ENCODE data around the gene ERBB4. TPM values are rescaled to one million over a fixed set of nuclear protein-coding genes. Genes with fewer than 3 reads are reported as not detected.

ERBB4 gene
- total RNA-seq, 1 donor from 2014 or later, result 22.6 TPM

DNA sequence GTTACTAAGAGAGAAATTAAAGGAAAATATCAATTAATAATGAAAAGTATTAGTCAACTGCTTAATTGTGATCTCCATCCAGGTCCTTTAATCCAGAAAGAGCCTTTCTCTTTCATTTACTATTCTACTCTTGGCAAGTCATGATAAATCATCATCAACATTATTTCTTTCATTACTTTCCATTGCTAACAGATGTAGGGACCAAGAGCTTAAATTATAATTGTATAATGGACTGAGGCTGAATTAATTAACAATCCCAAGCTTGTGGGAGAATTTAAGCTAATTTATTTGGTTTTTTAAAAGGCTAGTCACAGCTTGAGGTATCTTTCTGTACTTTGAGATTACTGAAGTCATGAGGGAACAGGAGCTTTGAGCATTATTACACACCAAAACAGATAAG lies 223.9 kb downstream of the ERBB4 start:
- intact Hi-C loops (cut with DNase I), result no loop called here
- ATAC-seq, result no peak
- TF ChIP-seq CTCF (IDR thresholded peaks at IDR 0.05), result no peak

GRCh38 chr2:212311807-212312404 lies 226.7 kb downstream of the ERBB4 start:
- H3K4me1 ChIP-seq, result no peaks in the 10 kb centered on the region
- no peak for TF ChIP-seq CTCF (IDR thresholded peaks at IDR 0.05)
- H3K9me3 ChIP-seq, result no peaks in the 10 kb centered on the region
- H3K27ac ChIP-seq, result no peak overlapping the region
- H3K4me3 ChIP-seq, result no peak overlapping the region
- ATAC-seq (no peak), DNase-seq (no peak)
- intact Hi-C loops (cut with DNase I), result no loop called here
- no peaks in the 10 kb centered on the region for H3K36me3 ChIP-seq
- no peaks in the 10 kb centered on the region for H3K27me3 ChIP-seq

More for the DNA sequence above, 223.9 kb downstream of the ERBB4 start:
- Histone ChIP-seq H3K27me3 (no peaks in the 10 kb centered on the region), H3K4me3 (no peak overlapping the region), H3K4me1 (no peaks in the 10 kb centered on the region), H3K36me3 (no peaks in the 10 kb centered on the region), H3K9me3 (no peaks in the 10 kb centered on the region), H3K27ac (no peak overlapping the region)
- DNase-seq, result no peak

DNA sequence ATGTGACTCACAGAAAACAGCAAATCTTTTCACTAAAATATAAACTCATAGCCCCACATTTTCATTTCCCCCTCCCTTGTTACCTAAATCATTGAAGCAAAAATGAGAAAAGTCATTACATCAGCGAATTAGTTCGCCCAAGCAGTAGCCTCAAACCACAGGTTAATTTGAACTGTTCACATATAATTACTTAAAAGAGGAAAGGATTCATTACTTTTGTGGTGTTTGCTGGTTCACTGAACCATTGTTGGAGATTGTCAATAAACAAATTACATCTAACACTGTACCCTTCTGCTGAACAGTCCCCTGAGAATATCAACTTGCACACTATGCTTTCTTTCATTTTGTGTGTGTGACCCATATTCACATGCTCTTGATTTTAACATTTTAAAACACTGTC lies 238.7 kb downstream of the ERBB4 start:
- ATAC-seq, result no peak
- Histone ChIP-seq H3K9me3 (no peaks in the 10 kb centered on the region), H3K4me1 (no peaks in the 10 kb centered on the region), H3K4me3 (no peak overlapping the region), H3K27me3 (no peaks in the 10 kb centered on the region), H3K36me3 (no peaks in the 10 kb centered on the region), H3K27ac (no peak overlapping the region)
- intact Hi-C loops (cut with DNase I), result no loop called here
- no peak for DNase-seq
- TF ChIP-seq CTCF (IDR thresholded peaks at IDR 0.05), result no peak

GRCh38 chr2:212299333-212299732 lies 239.3 kb downstream of the ERBB4 start:
- intact Hi-C loops (cut with DNase I), result no loop called here
- H3K4me3 ChIP-seq, result no peak overlapping the region
- no peaks in the 10 kb centered on the region for H3K36me3 ChIP-seq
- H3K27ac ChIP-seq, result no peak overlapping the region
- H3K4me1 ChIP-seq, result no peaks in the 10 kb centered on the region
- no peaks in the 10 kb centered on the region for H3K27me3 ChIP-seq
- no peak for ATAC-seq
- no peak for DNase-seq
- TF ChIP-seq CTCF (IDR thresholded peaks at IDR 0.05), result no peak
- no peaks in the 10 kb centered on the region for H3K9me3 ChIP-seq

DNA sequence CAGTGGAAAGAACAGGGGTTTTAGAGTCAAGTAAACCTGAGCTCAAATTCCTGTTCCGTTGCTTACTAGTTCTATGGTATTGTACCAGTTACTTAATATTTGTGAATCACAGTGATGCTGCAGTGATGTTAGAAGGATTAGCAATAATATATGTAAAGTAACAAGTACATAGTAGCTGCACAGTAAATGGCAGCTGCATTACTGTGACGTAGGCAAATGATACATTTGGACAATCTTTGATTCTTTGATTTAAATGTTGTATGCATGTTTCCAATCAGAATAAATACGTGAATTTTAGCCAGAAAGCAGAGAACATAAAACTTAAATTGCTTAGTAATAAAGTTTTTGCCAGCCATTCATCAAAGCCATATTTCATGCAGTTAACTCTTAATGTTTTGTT lies 243.0 kb downstream of the ERBB4 start:
- ATAC-seq (no peak), DNase-seq (no peak)
- no peaks in the 10 kb centered on the region for H3K27me3 ChIP-seq
- no peak for TF ChIP-seq CTCF (IDR thresholded peaks at IDR 0.05)
- H3K27ac ChIP-seq, result no peak overlapping the region
- H3K36me3 ChIP-seq, result no peaks in the 10 kb centered on the region
- no peaks in the 10 kb centered on the region for H3K9me3 ChIP-seq
- H3K4me1 ChIP-seq, result no peaks in the 10 kb centered on the region
- intact Hi-C loops (cut with DNase I), result no loop called here
- H3K4me3 ChIP-seq, result no peak overlapping the region

DNA sequence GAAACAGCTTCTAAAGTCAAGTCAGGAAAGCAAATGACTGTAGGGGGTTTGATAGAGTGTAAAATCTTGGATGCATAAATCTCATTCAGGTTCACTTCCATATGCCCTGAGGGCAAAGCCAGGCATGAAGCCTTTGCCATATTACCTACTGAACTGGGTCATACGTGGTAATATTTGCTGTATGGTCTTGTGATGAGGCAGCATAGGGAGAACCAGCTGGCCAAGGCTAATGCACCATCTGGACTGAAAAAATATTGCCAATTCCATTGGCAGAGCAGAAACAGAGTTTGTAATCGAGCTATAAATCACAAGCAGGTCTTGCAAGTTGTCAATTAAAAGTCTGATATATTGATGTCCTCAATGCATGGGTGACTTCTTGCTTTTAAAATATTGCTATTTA lies 243.8 kb downstream of the ERBB4 start:
- Histone ChIP-seq H3K27ac (no peak overlapping the region), H3K36me3 (no peaks in the 10 kb centered on the region), H3K9me3 (no peaks in the 10 kb centered on the region), H3K4me3 (no peak overlapping the region), H3K4me1 (no peaks in the 10 kb centered on the region), H3K27me3 (no peaks in the 10 kb centered on the region)
- no peak for DNase-seq
- no peak for ATAC-seq
- intact Hi-C loops (cut with DNase I), result no loop called here
- no peak for TF ChIP-seq CTCF (IDR thresholded peaks at IDR 0.05)

All from upper lobe of right lung (tissue), 1 donor.